GM18909 (cell line): ENCODE results near the gene CHRM4.
"Not testable (repeated sequence)": the region's sequence is repeated elsewhere in the genome, so short reads cannot be mapped to it uniquely, and the experiment has no call there.

ENCODE experiments used
- ATAC-seq: cut with Tn5 transposase; IDR thresholded peaks from one replicate; pipeline ENCODE4 v1.9.1; 2021; ENCODE audit warnings: mild to moderate bottlenecking; ENCODE audit not compliant: unreplicated experiment, poor library complexity

The CHRM4 gene

DNA sequence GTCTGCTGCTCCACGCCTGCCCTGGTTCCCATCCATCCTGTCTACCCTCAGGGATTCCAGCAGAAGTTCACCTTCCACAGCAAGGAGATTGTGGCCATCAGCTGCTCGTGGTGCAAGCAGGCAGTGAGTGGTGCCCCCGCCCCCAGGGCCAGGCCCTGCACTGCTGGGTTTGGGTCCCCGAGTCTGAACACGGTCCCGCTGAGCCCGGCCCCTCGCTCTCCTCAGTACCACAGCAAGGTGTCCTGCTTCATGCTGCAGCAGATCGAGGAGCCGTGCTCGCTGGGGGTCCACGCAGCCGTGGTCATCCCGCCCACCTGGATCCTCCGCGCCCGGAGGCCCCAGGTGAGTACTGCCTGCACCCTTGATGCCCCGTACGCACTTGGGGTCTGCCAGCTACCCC is 20.3 kb downstream of the CHRM4 start:
- ATAC-seq, result not testable (repeated sequence)

DNA sequence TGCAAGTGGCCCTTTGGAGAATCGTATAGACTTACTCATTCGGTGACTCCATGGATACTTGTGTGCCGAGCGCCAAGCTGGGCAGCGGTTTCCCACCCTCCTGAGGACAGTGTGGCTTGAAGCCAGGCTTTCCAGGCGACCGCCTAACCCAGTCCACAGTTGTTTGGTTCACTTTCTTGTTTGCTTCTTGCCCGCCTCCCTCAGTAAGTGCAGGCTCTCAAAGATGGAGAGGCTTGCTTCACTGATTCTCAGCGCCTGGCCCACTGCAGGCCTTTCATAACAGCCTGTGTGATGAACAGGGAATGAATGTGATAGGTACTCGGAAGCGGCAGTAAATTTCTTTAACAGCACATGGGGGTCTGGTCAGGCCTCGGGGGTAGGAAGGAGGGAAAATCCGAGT is 21.3 kb downstream of the CHRM4 start:
- no peak for ATAC-seq

DNA sequence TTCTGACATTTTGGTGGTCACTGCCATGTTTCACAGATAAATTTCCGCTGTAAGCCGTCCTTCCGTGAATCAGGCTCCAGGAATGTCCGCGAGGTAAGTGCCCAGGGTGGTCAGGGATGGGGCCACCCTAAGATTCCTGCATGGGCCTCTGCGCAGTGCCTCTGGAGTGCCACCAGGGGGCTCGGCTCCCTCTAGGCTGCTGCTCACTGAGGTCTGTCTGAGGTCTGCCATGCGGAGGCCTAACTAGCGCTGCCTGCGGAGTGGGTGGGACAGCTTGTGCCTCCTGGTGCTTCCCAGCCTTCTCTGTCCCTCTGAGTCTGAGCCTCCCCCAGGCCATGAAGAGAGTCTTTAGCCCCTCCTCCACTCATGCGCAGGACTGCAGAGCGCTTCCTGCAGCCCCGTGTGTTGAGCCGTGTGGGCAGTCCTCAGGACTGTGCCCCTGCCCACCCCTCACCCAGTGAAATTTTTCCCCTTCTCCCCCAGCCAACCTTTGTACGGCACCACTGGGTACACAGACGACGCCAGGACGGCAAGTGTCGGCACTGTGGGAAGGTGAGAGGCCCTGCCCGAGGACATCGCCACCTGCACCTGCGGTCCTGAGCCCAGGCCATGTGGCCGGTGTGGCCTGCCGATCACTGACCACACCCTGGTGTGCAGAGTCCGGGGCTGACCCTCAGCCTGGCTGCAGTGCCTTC is 22.0 kb downstream of the CHRM4 start:
- ATAC-seq, result no peak

DNA sequence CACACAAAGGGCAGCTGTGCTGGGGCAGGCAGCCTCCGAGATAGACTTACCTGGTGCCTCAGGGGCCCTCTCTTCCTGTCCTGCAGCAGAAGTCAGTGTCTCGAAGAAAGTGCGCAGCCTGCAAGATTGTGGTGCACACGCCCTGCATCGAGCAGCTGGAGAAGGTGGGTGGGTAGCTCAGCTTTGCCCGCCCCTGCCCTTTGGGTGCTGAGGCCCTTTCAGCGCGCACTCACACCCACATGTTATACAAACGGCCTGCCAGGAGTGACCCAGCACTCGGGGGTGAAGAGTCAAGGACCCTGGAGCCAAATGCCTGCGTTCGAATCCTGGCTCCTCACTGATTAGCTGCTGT is 23.7 kb downstream of the CHRM4 start:
- no peak for ATAC-seq

- ATAC-seq, result peak; percentile 68
Measured at GRCh38 chr11:46367244-46367915, 24.2 kb downstream of the CHRM4 start.

- no peak for ATAC-seq
Measured at GRCh38 chr11:46366661-46367161, 24.9 kb downstream of the CHRM4 start.

DNA sequence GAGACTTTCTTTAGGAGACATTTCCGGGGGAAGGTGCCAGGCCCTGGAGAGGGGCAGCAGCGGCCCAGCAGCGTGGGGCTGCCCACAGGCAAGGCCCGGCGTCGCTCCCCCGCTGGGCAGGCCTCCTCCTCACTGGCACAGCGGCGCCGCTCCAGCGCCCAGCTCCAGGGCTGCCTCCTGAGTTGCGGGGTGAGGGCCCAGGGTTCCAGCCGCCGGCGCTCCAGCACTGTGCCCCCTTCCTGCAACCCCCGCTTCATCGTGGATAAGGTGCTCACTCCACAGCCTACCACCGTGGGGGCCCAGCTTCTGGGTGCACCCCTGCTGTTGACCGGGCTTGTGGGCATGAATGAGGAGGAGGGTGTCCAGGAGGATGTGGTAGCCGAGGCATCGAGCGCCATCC is 25.3 kb downstream of the CHRM4 start:
- no peak for ATAC-seq

GRCh38 chr11:46364791-46365190 is 26.8 kb downstream of the CHRM4 start:
- ATAC-seq, result no peak

DNA sequence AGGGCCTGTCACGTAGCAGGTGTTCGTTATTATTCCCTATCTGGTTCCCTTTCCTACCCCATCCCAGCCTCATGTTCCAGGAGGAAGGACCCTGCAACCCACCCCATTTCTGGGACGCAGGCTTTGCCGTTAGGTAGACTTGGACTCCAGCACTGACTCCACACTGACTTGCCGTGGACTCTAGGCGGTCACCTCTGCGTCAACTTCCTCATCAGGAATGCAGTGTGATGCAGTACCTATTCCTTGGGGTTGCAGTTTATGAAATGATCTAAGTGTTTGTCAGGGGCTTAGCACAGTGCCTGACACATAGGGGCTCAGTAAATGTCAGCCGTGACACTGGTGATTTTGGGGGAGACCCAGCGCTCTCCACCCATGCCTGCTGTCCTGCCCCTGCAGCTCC is 27.5 kb downstream of the CHRM4 start:
- no peak for ATAC-seq

GRCh38 chr11:46363455-46364005 is 28.0 kb downstream of the CHRM4 start:
- no peak for ATAC-seq

GRCh38 chr11:46363031-46363407 is 28.6 kb downstream of the CHRM4 start:
- ATAC-seq, result no peak

DNA sequence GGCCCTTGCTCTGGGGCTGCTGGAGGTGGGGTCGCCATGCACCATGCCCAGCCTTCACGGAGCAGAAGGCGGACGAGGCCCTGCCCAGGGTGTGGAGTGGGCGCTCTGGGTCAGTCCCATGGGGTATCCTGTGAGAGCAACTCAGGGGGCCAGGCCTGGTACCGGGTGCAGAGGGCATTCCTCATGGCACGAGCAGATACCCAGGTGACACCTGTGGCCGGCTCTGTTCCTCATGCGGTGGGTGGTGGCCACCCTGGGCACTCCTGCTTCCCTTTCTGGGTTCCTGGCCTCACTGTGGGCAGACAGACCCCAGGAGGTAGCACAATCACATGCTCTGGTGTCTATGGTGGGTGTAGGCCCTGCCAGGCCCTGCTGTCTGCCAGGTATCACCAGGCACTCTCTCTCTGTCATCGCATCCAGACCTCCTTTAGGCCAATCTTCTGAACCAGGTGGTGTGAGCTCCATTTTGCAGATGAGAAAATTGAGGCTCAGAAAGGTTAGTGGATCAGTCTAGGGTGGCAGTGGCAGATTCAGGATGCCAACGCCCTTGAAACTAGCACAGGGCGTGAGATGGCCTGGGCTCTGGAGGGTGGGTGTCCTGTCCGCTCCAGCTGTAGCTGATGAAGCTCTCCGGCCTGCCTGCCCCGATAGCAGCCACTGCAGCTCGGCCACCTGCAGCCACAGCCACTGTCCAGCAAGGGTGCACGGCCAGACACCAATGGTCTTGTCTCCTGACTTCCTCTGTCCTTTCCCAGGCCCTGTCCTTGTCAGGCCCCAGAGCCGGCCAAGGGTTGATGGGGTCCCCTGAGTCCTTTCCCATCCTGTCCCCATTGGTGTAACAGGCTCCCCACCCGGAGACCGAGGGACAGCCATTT is 29.2 kb downstream of the CHRM4 start:
- ATAC-seq, result peak; percentile 5

DNA sequence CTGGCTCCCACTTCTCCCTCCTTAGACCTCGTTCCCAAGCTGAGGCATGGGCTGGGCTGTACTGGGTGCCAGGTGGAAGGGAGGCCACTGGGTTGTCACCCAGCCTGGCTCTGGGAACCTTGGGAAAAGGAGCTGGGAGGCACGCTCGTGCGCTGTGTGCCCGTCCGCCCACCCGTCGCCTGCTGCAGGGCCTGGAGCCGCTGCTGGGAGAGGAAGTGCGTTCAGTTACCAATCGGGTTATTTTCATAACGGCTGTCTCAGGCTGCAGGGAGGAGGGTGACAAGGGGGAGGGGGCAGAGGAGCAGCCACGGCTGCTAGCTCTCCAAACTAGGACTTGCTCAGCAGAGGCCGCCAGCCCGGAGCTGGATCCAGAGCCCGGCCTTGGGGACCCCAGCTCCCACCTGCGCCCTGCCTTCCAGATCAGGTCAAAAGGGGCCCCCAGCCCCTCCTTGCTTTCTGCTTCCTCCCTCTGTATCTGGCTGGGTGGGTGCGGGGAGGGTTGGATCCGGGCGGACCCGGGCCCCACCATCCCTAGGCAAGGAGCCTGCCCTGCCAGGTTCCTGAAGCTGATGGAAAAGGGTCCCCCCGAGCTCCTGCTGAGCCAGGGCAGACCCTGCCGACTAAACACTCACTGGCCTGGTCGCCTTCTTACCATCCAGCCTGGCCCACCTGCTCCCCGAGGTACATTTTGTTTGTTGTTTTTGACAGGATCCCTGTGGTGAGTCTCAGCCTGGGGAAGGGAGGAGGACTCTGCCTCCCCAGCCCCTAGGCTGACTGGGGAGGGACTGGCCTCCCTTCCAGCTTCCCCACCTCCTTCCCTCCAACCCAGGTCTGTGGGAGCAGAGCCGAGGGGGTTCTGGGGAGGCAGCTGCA is 30.1 kb downstream of the CHRM4 start:
- ATAC-seq, result peak; percentile 90

DNA sequence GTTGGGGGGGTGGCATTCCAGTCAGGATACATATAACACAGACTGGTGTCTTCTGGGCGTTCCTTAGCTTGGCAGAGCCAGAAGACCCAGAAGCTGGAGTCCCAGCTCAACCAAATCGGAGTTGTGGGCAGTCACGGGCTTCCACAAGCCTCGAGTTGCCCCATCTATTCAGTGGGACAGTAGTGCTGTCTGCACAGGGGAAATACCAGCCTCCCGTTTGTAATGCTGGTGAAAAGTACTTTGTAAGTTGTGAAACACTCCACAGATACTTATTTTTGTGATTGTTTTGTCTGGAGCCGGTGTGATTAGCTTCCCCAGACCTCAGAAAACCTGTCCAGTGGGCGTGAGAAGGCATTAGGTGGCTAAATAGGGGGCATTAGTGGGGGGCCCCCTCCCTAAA is 30.7 kb downstream of the CHRM4 start:
- peak; percentile 29 for ATAC-seq

GRCh38 chr11:46359953-46360352 is 31.6 kb downstream of the CHRM4 start:
- no peak for ATAC-seq

DNA sequence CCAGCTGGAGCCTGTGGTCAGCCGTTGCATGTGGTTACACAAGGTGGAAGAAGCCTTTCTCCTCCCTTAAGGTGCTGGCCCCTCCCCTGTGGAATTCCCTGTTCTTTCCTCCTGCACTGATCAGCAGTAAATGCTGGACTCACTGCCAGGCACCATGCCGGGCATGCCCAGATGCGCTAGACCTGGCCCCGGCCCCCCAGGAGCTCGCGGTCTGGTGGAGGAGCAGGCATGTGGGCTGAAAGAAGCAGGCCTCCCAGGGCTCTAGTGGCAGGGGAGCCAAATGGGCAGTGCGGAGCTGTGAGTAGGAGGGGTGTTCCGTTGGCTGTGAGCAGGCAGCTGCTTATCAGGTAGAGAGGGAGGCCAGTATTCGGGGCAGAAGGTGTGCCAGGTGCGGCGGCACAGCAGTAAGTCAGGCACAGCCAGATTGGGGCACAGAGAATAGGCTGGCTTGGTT is 34.1 kb downstream of the CHRM4 start:
- no peak for ATAC-seq

- no peak for ATAC-seq
Measured at GRCh38 chr11:46356924-46357482, 34.6 kb downstream of the CHRM4 start.

- ATAC-seq, result no peak
Measured at GRCh38 chr11:46353698-46354097, 37.9 kb downstream of the CHRM4 start.

GRCh38 chr11:46352063-46352841 is 39.3 kb downstream of the CHRM4 start:
- no peak for ATAC-seq
